Neural cell (in vitro differentiated cells): ENCODE results near the gene DSCAM.

Source experiments
- CTCF ChIP-seq: fragments of 450-650 bp; IDR thresholded peaks from 2 replicates; pipeline ENCODE4 v1.5.1; 2014; ENCODE audit warnings: antibody characterized with exemption, mild to moderate bottlenecking, moderate library complexity; ENCODE audit not compliant: poor library complexity, severe bottlenecking
- RAD21 ChIP-seq: fragments of 450-650 bp; conservative IDR thresholded peaks from 2 replicates; pipeline ENCODE4 v1.6.1; 2014; ENCODE audit warnings: antibody characterized with exemption, mild to moderate bottlenecking, moderate library complexity
- TAF1 ChIP-seq: IDR thresholded peaks from 2 replicates; pipeline ENCODE4 v1.6.1; 2012; ENCODE audit warnings: low read depth

- TF ChIP-seq TAF1 (no peak), RAD21 (no peak), CTCF (no peak)
Measured at GRCh38 chr21:40043423-40043822, 803.5 kb downstream of the DSCAM start.
